NCI-H2029 (cell line): ENCODE measurements around the gene B3GALT5.
"Not testable (repeated sequence)": the region's sequence is repeated elsewhere in the genome, so short reads cannot be mapped to it uniquely, and the experiment has no call there.

Experiments
- DNase-seq: peaks from one replicate; lab custom pipeline; 2025; lab: John Stamatoyannopoulos, UW

The B3GALT5 gene

DNA sequence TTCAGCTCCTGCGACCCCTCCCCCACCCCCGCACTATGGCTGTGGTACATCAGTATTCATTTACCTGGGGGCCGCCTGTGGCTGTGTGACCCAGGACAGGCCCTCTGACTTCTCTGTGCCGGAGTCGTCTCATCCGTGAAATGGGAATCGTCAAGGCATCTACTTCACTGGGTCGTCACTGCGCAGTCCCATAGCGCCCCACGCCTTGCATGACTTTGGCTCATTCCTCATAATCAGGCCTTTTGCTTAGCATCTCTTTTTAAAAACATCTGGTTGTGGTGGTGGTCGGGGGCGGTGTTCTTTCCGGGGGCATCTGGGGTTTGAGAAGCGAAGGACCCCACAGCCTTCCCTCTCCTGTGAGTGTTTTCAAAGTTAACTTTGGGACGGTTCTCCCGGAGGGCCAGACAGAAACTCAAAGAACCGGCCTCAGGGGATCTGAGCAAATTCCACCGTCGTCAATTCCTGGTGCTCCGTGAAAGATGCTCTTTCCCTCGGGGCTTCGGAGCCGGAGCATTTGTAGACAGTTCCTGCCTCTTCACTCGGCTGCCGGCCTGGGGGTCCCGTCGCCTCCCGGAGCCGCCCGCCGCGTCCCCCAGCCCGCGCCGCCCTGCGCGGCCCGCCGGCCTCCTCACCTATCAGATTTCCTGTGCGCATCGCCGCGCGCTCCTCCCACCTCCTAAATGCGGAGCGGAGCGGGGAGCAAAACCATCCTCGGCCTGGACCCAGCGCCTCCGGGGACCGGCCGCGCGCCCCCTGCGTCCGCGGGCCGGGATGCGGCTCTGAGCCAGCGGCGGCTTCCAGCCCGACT is at the start of gene B3GALT5:
Gene B3GALT5, plus strand, starts transcription at position 708 of the 808 bp plus-strand sequence. CDS start 47,620 bp downstream, outside the sequence.
- DNase-seq: peak; percentile 35

GRCh38 chr21:39564200-39564599 is 48.5 kb upstream of the B3GALT5 start:
- peak; percentile 80 for DNase-seq

DNA sequence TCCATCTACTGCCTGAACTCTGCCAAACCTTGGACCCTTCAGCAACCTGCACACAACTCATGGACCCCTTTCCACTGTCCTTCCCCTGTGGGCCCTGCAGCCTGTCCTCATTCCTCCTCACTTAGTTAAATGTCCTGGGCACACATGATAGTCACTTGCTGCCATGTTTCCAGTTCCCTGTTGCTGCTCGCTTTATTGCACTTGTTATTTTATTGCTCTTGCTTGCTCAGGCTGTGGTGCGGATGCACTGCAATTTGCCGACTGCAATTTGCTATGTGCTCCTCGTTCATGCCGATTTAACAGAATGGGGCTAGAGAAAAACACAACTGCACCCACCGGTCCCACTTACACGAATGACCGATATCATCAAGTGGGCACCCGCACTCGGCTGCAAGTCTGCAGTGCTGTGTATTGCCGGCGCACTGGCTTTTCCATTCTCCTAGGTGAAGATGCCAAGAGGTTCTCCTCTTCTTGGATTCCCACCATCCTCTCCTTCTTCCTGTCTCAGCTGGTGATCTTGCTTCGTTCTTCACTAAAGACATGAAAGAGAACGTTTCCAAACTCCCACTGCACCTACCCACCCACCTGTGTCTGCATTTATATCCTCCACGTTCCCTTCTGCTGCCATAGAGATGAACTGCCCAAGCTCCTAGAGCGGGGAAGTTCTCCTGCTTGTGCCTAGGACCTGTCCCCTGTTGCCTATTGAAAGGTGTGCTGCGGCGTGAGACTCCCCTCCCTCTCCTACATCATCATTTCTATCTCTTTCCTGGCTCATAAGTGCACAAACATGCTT is 45.4 kb upstream of the B3GALT5 start:
- DNase-seq: no peak

DNA sequence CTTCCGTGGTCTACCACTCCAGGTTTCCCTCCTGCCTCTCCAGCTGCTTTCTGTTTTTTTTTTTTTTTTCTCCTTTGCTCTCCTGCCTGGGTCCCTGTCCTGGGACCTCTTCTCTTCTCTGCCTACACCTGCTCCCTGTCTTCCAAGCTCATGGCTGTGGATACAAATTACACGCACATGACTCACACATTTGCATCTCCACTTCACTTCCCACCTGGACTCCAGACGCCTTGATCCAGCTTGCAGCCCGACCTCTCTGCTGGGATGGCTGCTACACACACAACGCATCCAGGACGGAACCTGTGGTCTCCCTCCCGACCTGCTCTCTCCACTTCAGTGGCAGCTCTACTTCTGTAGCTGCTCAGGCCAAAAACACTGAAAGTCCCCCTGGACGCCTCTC is 44.4 kb upstream of the B3GALT5 start:
- peak; percentile 47 for DNase-seq

GRCh38 chr21:39575775-39576174 is 37.0 kb upstream of the B3GALT5 start:
- DNase-seq: no peak

DNA sequence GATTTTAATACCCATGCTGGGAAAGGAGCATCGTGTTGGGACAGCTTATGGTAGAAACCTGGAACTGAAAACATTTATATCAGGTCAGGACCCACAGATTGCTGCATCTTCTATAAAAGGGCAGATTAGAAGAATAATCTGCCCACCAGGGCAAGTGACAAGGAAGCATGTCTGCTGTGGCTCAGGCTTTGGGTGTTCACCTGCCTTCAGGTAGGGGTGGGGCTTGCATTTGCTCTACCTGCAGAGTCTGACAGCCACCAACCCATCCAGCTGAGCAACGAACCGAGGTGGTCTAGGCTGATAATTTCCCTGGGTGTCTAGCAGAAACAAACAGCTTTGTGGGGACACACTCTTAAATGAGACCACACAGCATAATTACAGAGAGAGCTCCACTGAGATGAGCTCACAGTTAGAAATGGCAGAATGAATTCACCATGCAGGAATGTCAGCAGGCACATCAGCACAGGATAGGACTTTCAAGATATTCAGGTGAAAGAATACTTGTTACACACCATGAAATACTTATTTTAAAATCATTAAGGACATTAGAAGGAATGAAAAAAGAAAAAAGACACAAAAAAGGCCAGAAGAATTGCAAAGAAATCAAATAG is 36.1 kb upstream of the B3GALT5 start:
- no peak for DNase-seq

GRCh38 chr21:39579734-39580332 is 32.9 kb upstream of the B3GALT5 start:
- no peak for DNase-seq

GRCh38 chr21:39580744-39581143 is 32.0 kb upstream of the B3GALT5 start:
- no peak for DNase-seq

- DNase-seq: no peak
These were observed 31.3 kb upstream of the B3GALT5 start for GRCh38 chr21:39581414-39581813.

GRCh38 chr21:39582749-39583148 is 30.0 kb upstream of the B3GALT5 start:
- no peak for DNase-seq

DNA sequence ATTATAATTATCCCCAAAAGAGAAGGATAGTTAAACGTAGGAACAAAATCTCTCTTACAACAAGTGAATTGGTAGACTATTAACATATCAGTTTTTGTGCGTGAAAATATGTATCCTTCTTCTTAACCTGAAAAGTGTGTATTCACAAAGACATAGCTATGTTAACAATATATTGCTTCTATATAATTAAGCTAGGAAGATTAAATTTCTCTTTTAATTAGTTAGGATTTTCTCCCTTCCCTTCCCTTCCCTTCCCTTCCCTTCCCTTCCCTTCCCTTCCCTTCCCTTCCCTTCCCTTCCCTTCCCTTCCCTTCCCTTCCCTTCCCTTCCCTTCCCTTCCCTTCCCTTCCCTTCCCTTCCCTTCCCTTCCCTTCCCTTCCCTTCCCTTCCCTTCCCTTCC is 29.2 kb upstream of the B3GALT5 start:
- DNase-seq: not testable (repeated sequence)

DNA sequence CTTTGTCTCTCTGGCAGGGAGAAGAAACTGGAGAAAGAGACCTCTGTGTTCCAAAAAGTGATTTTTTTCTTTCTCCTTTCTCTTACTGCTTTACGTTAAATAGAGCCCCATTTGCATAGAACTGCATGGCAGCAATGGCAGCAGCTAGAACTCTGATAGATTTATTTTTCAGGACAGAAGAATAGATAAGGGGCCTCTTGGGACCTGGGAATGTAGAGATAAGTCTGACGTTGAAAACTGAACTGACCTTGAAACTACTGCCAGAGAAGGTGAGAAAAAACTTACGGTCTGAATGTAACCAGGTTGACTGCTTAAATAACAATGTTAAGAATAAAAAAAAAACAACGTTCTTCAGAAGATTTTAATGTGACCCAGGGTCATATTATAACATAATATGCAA is 25.4 kb upstream of the B3GALT5 start:
- DNase-seq: no peak

DNA sequence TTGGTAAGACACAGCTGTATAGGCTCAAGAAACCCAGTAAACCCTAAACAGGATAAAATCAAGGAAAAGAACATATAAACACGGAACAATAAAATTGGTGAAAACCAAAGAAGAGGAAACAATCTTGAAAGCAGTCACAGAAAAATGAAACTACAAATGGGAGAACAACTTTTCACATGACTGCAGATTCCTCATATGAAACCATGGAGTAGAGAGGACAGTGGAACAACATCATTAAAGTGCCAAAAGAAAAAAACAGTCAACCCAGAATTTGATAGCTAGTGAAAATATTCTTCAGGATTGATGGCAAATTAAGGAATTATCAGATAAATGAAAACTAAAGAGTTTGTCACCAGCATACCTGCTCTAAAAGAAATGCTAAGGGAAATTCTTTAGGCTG is 23.9 kb upstream of the B3GALT5 start:
- DNase-seq: no peak

GRCh38 chr21:39593522-39593921 is 19.2 kb upstream of the B3GALT5 start:
- DNase-seq: no peak

GRCh38 chr21:39595465-39595864 is 17.3 kb upstream of the B3GALT5 start:
- no peak for DNase-seq

GRCh38 chr21:39597595-39597994 is 15.1 kb upstream of the B3GALT5 start:
- no peak for DNase-seq

DNA sequence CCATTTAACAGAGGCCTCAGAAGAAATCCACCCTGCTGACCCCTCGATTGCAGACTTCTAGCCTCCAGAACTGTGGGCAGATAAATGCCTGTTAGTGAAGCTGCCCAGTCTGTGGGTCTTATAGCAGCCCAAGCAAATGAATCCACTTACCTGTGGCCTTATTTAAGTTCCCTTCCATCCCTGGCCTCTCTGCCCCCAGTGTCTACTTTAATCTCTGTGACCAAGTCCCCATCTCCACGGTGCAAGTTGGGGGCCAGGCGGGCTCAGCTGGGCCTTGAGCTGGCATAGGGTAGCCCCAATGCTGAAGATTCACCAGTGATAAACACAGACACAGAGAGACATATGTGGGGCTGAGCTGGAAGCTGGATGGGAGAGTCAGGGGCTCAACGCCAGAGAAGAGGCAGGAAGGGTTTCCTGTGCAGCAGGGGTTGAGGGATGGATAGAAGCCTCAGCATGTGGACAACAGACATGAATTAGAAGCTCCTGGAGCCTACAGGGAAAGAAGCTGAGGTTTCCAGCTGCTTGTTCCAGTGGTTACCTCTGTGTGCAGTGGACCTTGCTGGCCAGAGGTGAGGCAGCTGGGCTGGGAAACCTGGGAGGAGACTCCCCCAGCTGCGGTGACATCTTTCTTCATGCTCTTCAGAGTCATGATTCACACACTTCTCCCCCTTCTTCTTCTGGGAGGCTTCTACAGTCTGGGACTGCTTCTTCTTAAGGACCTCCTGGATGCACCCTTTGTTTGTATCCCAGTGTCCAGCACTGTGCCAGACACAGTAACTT is 13.4 kb upstream of the B3GALT5 start:
- DNase-seq: no peak

GRCh38 chr21:39601187-39601928 is 11.4 kb upstream of the B3GALT5 start:
- DNase-seq: no peak

GRCh38 chr21:39602076-39602689 is 10.6 kb upstream of the B3GALT5 start:
- no peak for DNase-seq

- DNase-seq: no peak
These were observed 9.9 kb upstream of the B3GALT5 start for GRCh38 chr21:39602793-39603192.
